ENCODE data around the gene TMCC2.
"Not testable (repeated sequence)": the region's sequence is repeated elsewhere in the genome, so short reads cannot be mapped to it uniquely, and the experiment has no call there.

The TMCC2 gene

GRCh38 chr1:205276689-205277065, 48.9 kb downstream of the TMCC2 start:
- POLR2A ChIA-PET: no interaction called here
- CTCF ChIA-PET: interaction anchor here (1.0 to 37.7 kb wide), 8 partner anchors 9 to 209 kb away, joined by 4 to 2093 read pairs (median 38); partner anchors contain the start of gene NUAK2
- TF ChIP-seq, protein P1, sequence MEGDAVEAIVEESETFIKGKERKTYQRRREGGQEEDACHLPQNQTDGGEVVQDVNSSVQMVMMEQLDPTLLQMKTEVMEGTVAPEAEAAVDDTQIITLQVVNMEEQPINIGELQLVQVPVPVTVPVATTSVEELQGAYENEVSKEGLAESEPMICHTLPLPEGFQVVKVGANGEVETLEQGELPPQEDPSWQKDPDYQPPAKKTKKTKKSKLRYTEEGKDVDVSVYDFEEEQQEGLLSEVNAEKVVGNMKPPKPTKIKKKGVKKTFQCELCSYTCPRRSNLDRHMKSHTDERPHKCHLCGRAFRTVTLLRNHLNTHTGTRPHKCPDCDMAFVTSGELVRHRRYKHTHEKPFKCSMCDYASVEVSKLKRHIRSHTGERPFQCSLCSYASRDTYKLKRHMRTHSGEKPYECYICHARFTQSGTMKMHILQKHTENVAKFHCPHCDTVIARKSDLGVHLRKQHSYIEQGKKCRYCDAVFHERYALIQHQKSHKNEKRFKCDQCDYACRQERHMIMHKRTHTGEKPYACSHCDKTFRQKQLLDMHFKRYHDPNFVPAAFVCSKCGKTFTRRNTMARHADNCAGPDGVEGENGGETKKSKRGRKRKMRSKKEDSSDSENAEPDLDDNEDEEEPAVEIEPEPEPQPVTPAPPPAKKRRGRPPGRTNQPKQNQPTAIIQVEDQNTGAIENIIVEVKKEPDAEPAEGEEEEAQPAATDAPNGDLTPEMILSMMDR (IDR thresholded peaks at IDR 0.05; ENCODE audit: insufficient read depth, low read length, missing control alignments): no peak
- DNase-seq (ENCODE audit: low read depth, low spot score): no peak
- no peak overlapping the region for H3K4me3 ChIP-seq (ENCODE audit: low read depth, low read length)

DNA sequence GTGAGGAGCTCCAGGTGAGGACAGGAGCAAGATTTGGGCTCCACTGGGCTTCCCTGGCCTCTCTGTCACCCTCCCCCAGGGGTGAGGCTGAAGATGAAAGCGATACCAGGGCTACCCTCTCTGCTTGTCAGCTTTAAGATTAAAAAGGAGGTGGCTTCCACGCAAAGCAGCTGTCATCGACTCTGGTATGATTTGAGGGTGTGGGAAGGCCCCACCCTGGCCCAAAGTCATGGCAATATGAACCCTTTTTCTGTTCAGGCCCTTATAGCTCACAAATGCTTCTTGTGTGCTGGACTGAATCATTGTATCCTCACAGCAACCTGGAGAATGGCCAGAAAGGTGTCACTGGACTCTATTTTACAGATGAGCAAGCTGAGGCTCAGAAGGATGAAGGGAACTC, 52.2 kb downstream of the TMCC2 start:
- CTCF ChIA-PET: interaction anchor here (1.1 to 37.7 kb wide), 5 partner anchors 7 to 74 kb away, joined by 3 to 2093 read pairs (median 8); partner anchors contain the start of gene NUAK2
- DNase-seq (ENCODE audit: low read depth, low spot score): no peak
- no peak overlapping the region for H3K4me3 ChIP-seq (ENCODE audit: low read depth, low read length)
- POLR2A ChIA-PET: interaction anchor here (1.1 kb wide), 1 partner anchor 18 kb away, joined by 3 read pairs; no protein-coding TSS in a partner anchor
- TF ChIP-seq, protein P1 (IDR thresholded peaks at IDR 0.05; ENCODE audit: insufficient read depth, low read length, missing control alignments): no peak

DNA sequence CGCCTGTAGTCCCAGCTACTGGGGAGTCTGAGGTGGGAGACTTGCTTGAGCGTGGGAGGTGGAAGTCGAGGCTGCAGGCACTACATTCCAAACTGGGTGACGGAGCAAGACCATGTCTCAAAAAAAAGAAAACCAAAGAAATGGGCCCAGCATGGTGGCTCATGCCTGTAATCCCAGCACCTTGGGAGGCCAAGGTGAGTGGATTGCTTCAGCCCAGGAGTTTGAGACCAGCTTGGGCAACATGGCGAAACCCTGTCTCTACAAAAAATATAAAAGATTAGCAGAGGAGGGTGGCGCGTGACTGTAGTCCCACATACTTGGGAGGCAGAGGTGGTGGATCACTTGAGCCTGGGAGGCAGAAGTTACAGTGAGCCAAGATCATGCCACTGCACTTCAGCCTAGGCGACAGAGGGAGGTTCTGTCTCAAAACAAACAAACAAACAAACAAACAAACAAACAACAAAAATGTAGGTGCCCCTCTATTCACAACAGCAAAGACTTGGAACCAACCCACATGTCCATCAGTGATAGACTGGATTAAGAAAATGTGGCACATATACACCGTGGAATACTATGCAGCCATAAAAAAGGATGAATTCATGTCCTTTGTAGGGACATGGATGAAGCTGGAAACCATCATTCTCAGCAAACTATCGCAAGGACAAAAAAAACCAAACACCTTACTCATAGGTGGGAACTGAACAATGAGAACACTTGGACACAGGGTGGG, 53.1 kb downstream of the TMCC2 start:
- ChIA-PET POLR2A (interaction anchor here (1.1 kb wide), 1 partner anchor 19 kb away, joined by 3 read pairs; no protein-coding TSS in a partner anchor), CTCF (interaction anchor here (1.3 to 37.7 kb wide), 4 partner anchors 8 to 73 kb away, joined by 3 to 2093 read pairs (median 83); partner anchors contain the start of gene NUAK2)
- not testable (repeated sequence) for DNase-seq (ENCODE audit: low read depth, low spot score); H3K4me3 ChIP-seq (ENCODE audit: low read depth, low read length)

DNA sequence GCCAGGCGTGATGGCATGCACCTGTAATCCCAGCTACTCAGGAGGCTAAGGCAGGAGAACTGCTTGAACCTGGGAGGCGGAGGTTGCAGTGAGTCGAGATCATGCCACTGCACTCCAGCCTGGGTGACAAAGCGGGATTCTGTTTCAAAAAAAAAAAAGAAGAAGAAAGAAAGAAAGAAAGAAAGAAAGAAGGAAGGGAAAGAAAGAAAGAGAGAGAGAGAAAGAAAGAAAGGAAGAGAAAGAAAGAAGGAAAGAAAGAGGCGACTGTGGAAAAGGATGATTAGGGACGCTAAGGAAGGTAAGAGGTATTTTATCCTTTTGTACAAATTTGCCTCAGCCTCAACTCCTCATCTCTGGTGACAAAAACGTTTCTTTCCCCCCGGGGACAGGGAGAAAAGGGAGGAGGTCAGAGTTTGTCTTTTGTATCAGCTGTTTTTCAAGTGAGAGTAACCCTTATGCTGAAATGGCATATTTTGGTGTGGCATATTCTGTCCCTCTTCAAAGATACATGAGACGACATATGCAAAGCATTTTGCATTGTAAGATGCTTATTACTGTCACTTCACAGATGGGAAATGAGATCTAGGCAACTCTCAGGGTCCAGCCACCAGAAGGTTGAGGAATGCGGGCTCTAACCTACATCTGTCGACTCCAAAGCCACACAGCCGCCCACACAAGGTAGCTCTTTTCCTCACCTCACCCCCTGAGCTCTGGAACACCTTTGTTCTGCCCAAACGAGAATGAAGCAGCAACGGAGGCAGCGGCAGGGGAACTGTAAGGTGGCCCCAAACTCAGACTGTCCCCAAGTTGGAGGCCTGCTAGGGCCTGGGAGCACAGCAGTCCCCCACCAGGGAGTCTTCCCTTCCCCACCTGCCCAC, 55.8 kb downstream of the TMCC2 start:
- TF ChIP-seq, protein P1 (IDR thresholded peaks at IDR 0.05; ENCODE audit: insufficient read depth, low read length, missing control alignments): no peak
- POLR2A ChIA-PET: interaction anchor here (1.8 to 1.9 kb wide), 2 partner anchors 11 to 16 kb away, joined by 19 to 25 read pairs; no protein-coding TSS in a partner anchor
- CTCF ChIA-PET: interaction anchor here (0.8 to 37.7 kb wide), 5 partner anchors 10 to 202 kb away, joined by 3 to 2093 read pairs (median 8); partner anchors contain the start of gene NUAK2
- no peak for DNase-seq (ENCODE audit: low read depth, low spot score)
- no peak overlapping the region for H3K4me3 ChIP-seq (ENCODE audit: low read depth, low read length)

GRCh38 chr1:205284420-205285144, 56.8 kb downstream of the TMCC2 start:
- TF ChIP-seq, protein P1 (IDR thresholded peaks at IDR 0.05; ENCODE audit: insufficient read depth, low read length, missing control alignments): peak; percentile 51
- ChIA-PET CTCF (interaction anchor here (0.8 to 37.7 kb wide), 10 partner anchors 9 to 112 kb away, joined by 3 to 2093 read pairs (median 4); partner anchors contain the start of gene NUAK2), POLR2A (interaction anchor here (0.5 to 1.9 kb wide), 7 partner anchors 9 to 259 kb away, joined by 3 to 25 read pairs (median 6); no protein-coding TSS in a partner anchor)
- DNase-seq (ENCODE audit: low read depth, low spot score): peak; percentile 94
- H3K4me3 ChIP-seq (ENCODE audit: low read depth, low read length): no peak overlapping the region
